HG03432 (cell line): Measurements from ENCODE around the gene TNFSF13.

Experiments used
- ATAC-seq: cut with Tn5 transposase; IDR thresholded peaks from one replicate; pipeline ENCODE4 v1.9.1; 2021; ENCODE audit warnings: mild to moderate bottlenecking, moderate library complexity; ENCODE audit not compliant: unreplicated experiment

Gene TNFSF13

GRCh38 chr17:7558544-7559319 lies at the start of gene TNFSF13:
TSS of gene TNFSF13 (plus strand) at chr17:7558750. CDS start at chr17:7559040, 290 bp downstream.
- no peak for ATAC-seq

GRCh38 chr17:7508846-7509245 lies 49.7 kb upstream of the TNFSF13 start:
- no peak for ATAC-seq

GRCh38 chr17:7509937-7510336 lies 48.6 kb upstream of the TNFSF13 start:
- ATAC-seq: no peak

- no peak for ATAC-seq
These were observed 47.4 kb upstream of the TNFSF13 start for GRCh38 chr17:7511108-7511507.

GRCh38 chr17:7512105-7512504 lies 46.4 kb upstream of the TNFSF13 start:
- ATAC-seq: no peak

GRCh38 chr17:7512824-7513540 lies 45.6 kb upstream of the TNFSF13 start:
- ATAC-seq: no peak

- no peak for ATAC-seq
These were observed 44.6 kb upstream of the TNFSF13 start for GRCh38 chr17:7513850-7514419.

GRCh38 chr17:7515911-7516610 lies 42.5 kb upstream of the TNFSF13 start:
- ATAC-seq: no peak

GRCh38 chr17:7523033-7523432 lies 35.5 kb upstream of the TNFSF13 start:
- ATAC-seq: no peak

- no peak for ATAC-seq
These were observed 29.7 kb upstream of the TNFSF13 start for GRCh38 chr17:7528842-7529241.

GRCh38 chr17:7530023-7530900 lies 28.3 kb upstream of the TNFSF13 start:
- no peak for ATAC-seq

GRCh38 chr17:7538050-7538449 lies 20.5 kb upstream of the TNFSF13 start:
- ATAC-seq: no peak

GRCh38 chr17:7538891-7539545 lies 19.5 kb upstream of the TNFSF13 start:
- no peak for ATAC-seq

- ATAC-seq: no peak
These were observed 17.4 kb upstream of the TNFSF13 start for GRCh38 chr17:7541074-7541621.

GRCh38 chr17:7544911-7545310 lies 13.6 kb upstream of the TNFSF13 start:
- ATAC-seq: no peak

- ATAC-seq: no peak
These were observed 9.8 kb upstream of the TNFSF13 start, which contains the start of gene TNFSF12 for GRCh38 chr17:7548585-7549400. TSS of gene TNFSF12 (plus strand) at chr17:7549058. CDS start at chr17:7549154, 96 bp downstream.

- no peak for ATAC-seq
These were observed 9.0 kb upstream of the TNFSF13 start for GRCh38 chr17:7549401-7550055.

GRCh38 chr17:7550344-7550743 lies 8.2 kb upstream of the TNFSF13 start:
- no peak for ATAC-seq
